Measurements from ENCODE around the gene PRDM5.

PRDM5 gene

GRCh38 chr4:120903419-120903818, 19.1 kb downstream of the PRDM5 start:
- no peak for DNase-seq (ENCODE audit: low spot score)

GRCh38 chr4:120902925-120903324, 19.6 kb downstream of the PRDM5 start:
- DNase-seq (ENCODE audit: low spot score): no peak

- DNase-seq (ENCODE audit: low spot score): no peak
Measured at GRCh38 chr4:120901731-120902130, 20.8 kb downstream of the PRDM5 start.

DNA sequence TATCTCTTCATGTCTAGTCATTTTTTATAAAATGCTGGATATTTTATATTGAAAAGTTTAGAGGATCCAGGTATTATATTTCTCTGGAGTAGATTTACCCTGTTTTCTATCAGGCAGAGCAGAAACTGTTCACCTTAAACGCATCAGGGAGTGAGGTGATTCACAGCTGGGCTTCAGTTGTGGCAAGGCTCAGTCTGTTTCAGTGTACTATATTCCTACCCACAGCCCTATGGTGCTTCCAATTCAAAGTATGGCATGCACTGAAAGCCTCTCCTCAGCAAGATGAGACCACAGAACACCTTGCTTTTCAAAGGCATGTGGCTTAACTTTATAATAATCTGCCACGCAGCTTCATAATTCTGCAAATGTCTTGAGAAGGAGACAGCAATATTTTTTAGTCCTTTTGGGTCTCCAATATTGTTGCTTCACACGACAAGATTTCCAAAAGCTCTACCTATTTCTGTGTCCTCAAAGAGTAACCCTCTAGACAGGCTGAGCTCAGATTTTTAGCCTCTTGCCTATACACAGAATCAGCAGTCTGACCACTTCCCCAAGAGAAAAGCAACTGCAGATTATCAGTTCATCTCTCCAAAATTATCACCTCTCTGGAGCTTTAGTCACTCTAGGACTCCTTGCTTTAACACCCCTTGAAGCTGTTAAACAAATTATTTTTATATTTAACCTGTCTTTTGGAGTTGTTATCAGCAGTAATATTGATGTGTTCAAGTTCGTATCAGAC, 24.4 kb downstream of the PRDM5 start:
- DNase-seq (ENCODE audit: low spot score): no peak

DNA sequence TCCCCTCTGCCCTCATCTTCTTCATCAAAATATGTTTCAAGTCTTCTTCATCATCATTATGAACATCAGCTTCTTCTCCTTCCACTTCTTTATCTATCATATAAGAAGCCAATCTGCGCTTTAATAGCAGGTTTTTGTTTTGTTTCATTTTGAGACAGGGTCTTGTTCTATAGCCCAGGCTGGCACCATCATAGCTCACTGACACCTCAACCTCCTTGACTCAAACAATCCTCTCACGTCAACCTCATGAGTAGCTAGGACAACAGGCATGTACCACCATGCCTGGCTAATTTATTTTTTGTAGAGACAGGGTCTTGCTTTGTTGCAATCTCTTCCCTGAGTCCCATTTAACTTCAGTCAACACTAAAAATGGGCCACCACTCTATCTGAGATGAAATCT, 27.0 kb downstream of the PRDM5 start:
- no peak for DNase-seq (ENCODE audit: low spot score)

- no peak for DNase-seq (ENCODE audit: low spot score)
Measured at GRCh38 chr4:120893314-120893713, 29.2 kb downstream of the PRDM5 start.

- no peak for DNase-seq (ENCODE audit: low spot score)
Measured at GRCh38 chr4:120886191-120886590, 36.3 kb downstream of the PRDM5 start.

DNA sequence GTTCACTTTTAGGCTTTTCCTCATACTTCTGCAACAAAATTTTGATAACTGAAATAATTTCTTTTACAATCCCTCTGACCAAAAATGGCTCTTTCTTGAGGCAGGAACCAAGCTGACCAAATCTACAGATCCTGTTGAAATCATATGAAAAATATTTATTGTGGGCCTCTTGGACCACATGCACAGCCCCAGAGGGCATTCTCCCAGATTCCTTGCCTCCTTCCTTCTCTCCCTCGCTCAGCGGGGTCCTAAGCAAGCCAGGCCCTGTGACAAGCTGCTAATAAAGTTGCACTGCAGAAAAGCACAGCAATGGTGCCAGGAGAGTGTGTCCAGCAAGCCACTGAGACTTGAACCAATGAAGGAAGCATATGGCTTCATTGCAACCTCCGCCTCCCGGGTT, 40.7 kb downstream of the PRDM5 start:
- no peak for DNase-seq (ENCODE audit: low spot score)

DNA sequence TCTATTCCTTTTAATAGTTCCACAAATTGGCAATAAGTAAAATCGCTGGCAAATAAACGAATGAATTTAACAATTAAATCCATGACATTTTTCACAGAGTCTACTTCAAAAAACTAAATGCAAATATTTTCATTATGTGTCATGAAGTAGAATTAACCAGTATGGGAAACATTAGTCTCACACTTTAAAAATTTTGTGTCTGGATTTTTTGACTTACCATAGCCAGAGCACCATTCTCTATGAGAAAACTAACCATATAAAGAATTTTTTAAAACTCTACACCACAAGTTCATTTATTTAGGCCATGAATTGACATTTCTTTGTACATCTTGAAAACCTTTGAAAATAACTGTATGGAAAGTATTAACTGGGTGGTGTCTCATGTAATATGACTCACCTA, 41.2 kb downstream of the PRDM5 start:
- DNase-seq (ENCODE audit: low spot score): no peak

- no peak for DNase-seq (ENCODE audit: low spot score)
Measured at GRCh38 chr4:120877021-120877420, 45.5 kb downstream of the PRDM5 start.

DNA sequence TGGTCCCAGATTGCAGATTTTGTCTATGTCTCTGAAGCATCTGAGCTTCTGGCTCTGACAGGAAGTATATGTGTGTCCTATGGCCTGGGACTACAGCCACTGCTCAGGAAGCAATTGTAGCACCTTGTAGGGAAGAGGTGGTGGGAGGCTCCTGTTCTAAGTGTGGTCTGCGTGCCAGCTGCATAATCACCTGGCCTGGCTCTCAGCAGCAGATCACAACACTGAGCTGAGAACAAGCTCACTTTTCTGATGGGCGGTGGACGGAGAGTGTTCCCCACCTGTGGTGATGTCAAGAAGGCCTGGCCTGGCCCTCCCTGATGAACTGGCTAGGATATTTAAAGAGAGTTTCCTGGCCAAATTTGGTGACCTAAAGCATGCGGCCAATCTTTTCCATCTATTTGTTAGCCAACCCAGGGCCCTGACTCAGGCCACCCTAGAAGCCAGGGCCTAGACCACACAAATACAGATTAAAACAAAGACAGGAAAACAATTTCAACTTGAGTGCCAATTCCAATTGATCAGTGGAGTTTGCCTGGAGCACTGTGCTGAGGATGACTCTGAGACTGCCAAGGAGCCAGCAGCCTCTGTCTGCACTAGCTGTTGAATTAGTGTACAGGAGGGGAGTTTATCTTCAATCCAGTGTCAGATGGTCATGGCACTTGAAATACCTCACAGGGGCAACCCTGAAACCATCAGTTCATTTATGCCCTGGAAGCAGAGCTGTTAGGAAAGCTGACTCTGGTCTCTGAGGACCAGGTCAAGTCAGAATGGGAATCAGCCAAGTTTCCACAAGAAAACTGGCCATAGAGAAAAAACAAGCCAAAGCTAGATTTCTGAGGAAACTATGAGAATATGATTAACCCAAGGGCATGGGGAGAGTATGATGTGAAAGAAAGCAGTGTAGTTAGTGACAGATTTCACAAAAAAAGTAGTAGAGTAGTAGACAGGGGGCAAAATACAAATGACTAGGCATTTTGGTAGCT, 47.4 kb downstream of the PRDM5 start:
- DNase-seq (ENCODE audit: low spot score): no peak

- DNase-seq (ENCODE audit: low spot score): no peak
Measured at GRCh38 chr4:120873554-120873953, 49.0 kb downstream of the PRDM5 start.

DNA sequence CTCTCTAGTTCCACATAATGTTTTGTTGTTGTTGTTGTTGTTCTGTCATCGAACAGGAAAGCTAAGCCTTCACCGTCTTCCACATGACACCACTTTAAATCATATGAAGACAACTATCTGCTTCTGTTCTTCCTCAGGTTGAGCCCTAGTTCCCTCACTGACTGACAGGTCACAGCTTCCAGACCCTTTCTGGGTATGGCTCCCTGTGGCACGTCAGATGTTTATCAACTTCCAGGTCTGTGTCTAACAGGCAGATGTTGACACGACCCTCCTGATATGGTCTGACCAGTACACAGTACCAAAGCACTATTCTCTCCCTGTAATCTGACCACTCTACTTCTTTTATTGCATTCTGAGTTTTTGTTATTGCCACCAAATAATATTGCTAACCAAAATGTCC, 51.4 kb downstream of the PRDM5 start:
- DNase-seq (ENCODE audit: low spot score): no peak

GRCh38 chr4:120870279-120870673, 52.2 kb downstream of the PRDM5 start:
- no peak for DNase-seq (ENCODE audit: low spot score)

DNA sequence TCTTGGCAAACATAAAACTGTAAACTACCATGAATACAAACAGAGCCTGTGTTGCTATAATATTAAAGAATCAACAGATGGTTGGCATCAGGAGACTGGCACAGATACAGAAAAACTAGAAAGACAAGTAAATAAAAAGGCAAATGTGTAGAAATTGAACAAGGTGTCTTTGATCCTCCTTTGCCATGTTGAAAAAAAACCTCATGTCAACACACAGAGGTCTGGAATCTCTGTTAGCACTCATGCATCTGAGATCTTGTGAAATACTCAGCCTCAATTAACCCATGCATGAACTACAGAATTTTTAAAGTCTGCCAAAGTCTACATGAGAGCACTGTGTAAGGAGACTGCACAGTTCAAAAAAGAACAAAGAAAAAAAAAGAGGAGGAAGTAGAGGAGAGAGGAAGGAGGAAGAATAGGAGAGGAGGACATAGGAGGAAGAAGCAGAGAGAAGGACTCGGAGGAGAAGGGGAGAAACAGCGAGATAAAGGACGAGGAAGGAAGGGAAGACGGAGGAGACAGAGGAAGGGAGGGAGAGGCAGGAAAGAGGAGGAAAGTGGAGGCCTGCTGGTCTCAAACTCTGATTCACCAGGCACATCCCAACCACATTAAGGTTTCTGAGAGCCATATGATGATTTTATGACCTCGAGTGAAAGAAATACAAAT, 52.8 kb downstream of the PRDM5 start:
- DNase-seq (ENCODE audit: low spot score): no peak

GRCh38 chr4:120867506-120867905, 55.0 kb downstream of the PRDM5 start:
- DNase-seq (ENCODE audit: low spot score): no peak

GRCh38 chr4:120865985-120866384, 56.5 kb downstream of the PRDM5 start:
- DNase-seq (ENCODE audit: low spot score): no peak

GRCh38 chr4:120864969-120865368, 57.6 kb downstream of the PRDM5 start:
- no peak for DNase-seq (ENCODE audit: low spot score)

DNA sequence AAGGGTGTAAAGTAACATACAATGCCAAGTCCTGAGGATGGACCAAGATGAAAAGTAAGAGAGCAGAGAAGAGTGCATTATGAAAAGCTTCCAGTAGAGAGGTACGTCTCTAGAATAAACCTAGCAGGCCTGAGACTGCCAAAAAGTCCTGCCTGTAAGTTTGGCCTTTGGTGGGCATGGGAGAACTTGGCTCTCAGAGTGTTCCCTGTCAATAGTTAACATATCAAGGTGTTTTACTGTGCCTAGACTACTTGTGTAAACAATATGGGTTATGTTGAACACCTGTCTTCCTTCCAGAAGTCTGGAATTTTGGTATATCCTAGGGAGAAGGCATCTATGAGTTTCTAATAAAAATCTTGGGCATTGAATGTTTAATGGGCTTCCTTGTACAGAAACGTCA, 60.1 kb downstream of the PRDM5 start:
- DNase-seq (ENCODE audit: low spot score): no peak

- DNase-seq (ENCODE audit: low spot score): no peak
Measured at GRCh38 chr4:120861852-120862251, 60.7 kb downstream of the PRDM5 start.

- no peak for DNase-seq (ENCODE audit: low spot score)
Measured at GRCh38 chr4:120858776-120859175, 63.8 kb downstream of the PRDM5 start.

- no peak for DNase-seq (ENCODE audit: low spot score)
Measured at GRCh38 chr4:120857312-120857711, 65.2 kb downstream of the PRDM5 start.

GRCh38 chr4:120856294-120856693, 66.2 kb downstream of the PRDM5 start:
- DNase-seq (ENCODE audit: low spot score): no peak
